Endothelial cell of umbilical vein (primary cell): ENCODE data around the gene XRN1. TPM values are rescaled to one million over a fixed set of nuclear protein-coding genes. Genes with fewer than 3 reads are reported as not detected.

Source experiments
- BruUV-seq: library from RNA; stranded (reverse); fragments of 400-500 nt; replicated peaks from 2 replicates; lab custom pipeline; 2021; lab: Mats Ljungman, UMichigan
- CTCF ChIA-PET: fragments of 300-600, 350-600 bp; sonication (Branson Sonifier 250); formaldehyde crosslinking; loops from one replicate; lab custom pipeline; 2021; ENCODE audit warnings: antibody characterized with exemption, inconsistent platforms; lab: Charles Lee
- POLR2A ChIA-PET: fragments of 300-600, 350-600 bp; sonication (Branson Sonifier 250); formaldehyde crosslinking; loops from one replicate; lab custom pipeline; 2021; ENCODE audit warnings: antibody characterized with exemption, inconsistent platforms; lab: Charles Lee
- DNase-seq: peaks from one replicate; pipeline ENCODE4 v3.0.0-alpha.2; 2011; ENCODE audit warnings: low read depth, low spot score
- FAIRE-seq: peaks from 2 replicates; lab custom pipeline; 2011; peaks lifted over from hg19 to GRCh38; lab: Jason Lieb, UNC
- H2AFZ ChIP-seq: 2 replicates; pipeline ENCODE4 v1.6.0; 2012; ENCODE audit warnings: low read depth, low read length, control low read depth, inconsistent platforms
- H3K27ac ChIP-seq: 2 replicates; pipeline ENCODE4 v1.5.1; 2011; ENCODE audit warnings: low read depth, mild to moderate bottlenecking, control low read depth, low read length, moderate library complexity; ENCODE audit not compliant: insufficient read depth
- H3K27me3 ChIP-seq, 2 experiments: 2 replicates each; pipeline versions ENCODE4 v1.6.0 to v1.6.1; 2011; ENCODE audit warnings: low read length in 2 of 2, mixed read lengths in 1 of 2; ENCODE audit not compliant: control insufficient read depth in 2 of 2, insufficient read depth in 2 of 2
- H3K36me3 ChIP-seq, 2 experiments: 2 replicates in 1 of 2; 3 replicates in 1 of 2; pipeline ENCODE4 v1.5.1; 2011; ENCODE audit warnings: low read length in 2 of 2, mild to moderate bottlenecking in 1 of 2, moderate library complexity in 1 of 2; ENCODE audit not compliant: control insufficient read depth in 2 of 2, insufficient read depth in 2 of 2; ENCODE audit errors: extremely low read depth in 1 of 2
- H3K4me1 ChIP-seq: 3 replicates; pipeline ENCODE4 v1.5.1; 2011; ENCODE audit warnings: mild to moderate bottlenecking, low read length; ENCODE audit not compliant: control insufficient read depth, insufficient read depth; ENCODE audit errors: extremely low read depth
- H3K4me2 ChIP-seq: 2 replicates; pipeline ENCODE4 v1.6.1; 2011; ENCODE audit warnings: low read length, control low read depth, mixed read lengths; ENCODE audit not compliant: insufficient read depth
- H3K4me3 ChIP-seq, 3 experiments: fragments of 200-600 bp in 1 of 3; sonication (generic), shearing (Covaris generic) in 1 of 3; replicated peaks in 1 of 3; 2 replicates each; pipeline ENCODE4 v1.5.1; 2011 to 2016; ENCODE audit warnings: control low read depth in 3 of 3, low read length in 3 of 3, mild to moderate bottlenecking in 2 of 3, inconsistent platforms in 1 of 3, low read depth in 1 of 3, moderate library complexity in 1 of 3; ENCODE audit not compliant: insufficient read depth in 1 of 3
- H3K79me2 ChIP-seq: 2 replicates; pipeline ENCODE4 v1.6.0; 2012; ENCODE audit warnings: low read length, inconsistent platforms; ENCODE audit not compliant: control insufficient read depth, insufficient read depth
- H3K9ac ChIP-seq: replicated peaks from 2 replicates; pipeline ENCODE3; 2011; ENCODE audit warnings: low read length, control low read depth; ENCODE audit not compliant: insufficient read depth; ENCODE audit errors: extremely low read depth
- H3K9me1 ChIP-seq: replicated peaks from 3 replicates; pipeline ENCODE4 v1.6.0; 2011; ENCODE audit warnings: mild to moderate bottlenecking, low read length; ENCODE audit not compliant: control insufficient read depth, insufficient read depth; ENCODE audit errors: extremely low read depth
- H3K9me3 ChIP-seq: replicated peaks from 2 replicates; pipeline ENCODE4 v1.5.1; 2012; ENCODE audit warnings: low read length, inconsistent platforms; ENCODE audit not compliant: control insufficient read depth, insufficient read depth
- H4K20me1 ChIP-seq: replicated peaks from 2 replicates; pipeline ENCODE3; 2011; ENCODE audit warnings: mild to moderate bottlenecking, low read length; ENCODE audit not compliant: control insufficient read depth, insufficient read depth; ENCODE audit errors: extremely low read depth
- CTCF ChIP-seq, 2 donors: IDR thresholded peaks; 1 replicate in 1 of 2; 2 replicates in 1 of 2; pipeline ENCODE4 v1.5.1; 2011; ENCODE audit warnings: low read length in 2 of 2, mild to moderate bottlenecking in 2 of 2, moderate library complexity in 2 of 2, control low read depth in 1 of 2, inconsistent platforms in 1 of 2, low read depth in 1 of 2; ENCODE audit not compliant: insufficient read depth in 1 of 2; ENCODE audit errors: extremely low read depth in 1 of 2
- EZH2 ChIP-seq: IDR thresholded peaks from 2 replicates; pipeline ENCODE4 v1.6.1; 2012; ENCODE audit warnings: borderline replicate concordance, low read depth, mild to moderate bottlenecking, moderate library complexity, low read length, inconsistent platforms; ENCODE audit not compliant: severe bottlenecking
- FOS ChIP-seq: IDR thresholded peaks from 2 replicates; pipeline ENCODE4 v1.6.1; 2011; ENCODE audit warnings: mild to moderate bottlenecking, low read length, moderate library complexity, borderline replicate concordance; ENCODE audit not compliant: insufficient read depth
- GATA2 ChIP-seq: IDR thresholded peaks from 2 replicates; pipeline ENCODE4 v1.7.0; 2011; ENCODE audit warnings: low read depth, mild to moderate bottlenecking, moderate library complexity, mixed read lengths, low read length; ENCODE audit not compliant: insufficient read length, insufficient read depth
- JUN ChIP-seq: IDR thresholded peaks from 2 replicates; pipeline ENCODE4 v1.6.1; 2011; ENCODE audit warnings: borderline replicate concordance, low read depth; ENCODE audit not compliant: insufficient read length, insufficient read depth
- MAX ChIP-seq: IDR thresholded peaks from 2 replicates; pipeline ENCODE4 v1.6.1; 2011; ENCODE audit not compliant: insufficient read depth, insufficient read length
- MYC ChIP-seq: IDR thresholded peaks from one replicate; pipeline ENCODE4 v1.6.1; 2011; ENCODE audit warnings: mild to moderate bottlenecking, low read depth, low read length
- POLR2A ChIP-seq: IDR thresholded peaks from 2 replicates; pipeline ENCODE4 v1.6.1; 2012; ENCODE audit warnings: low read depth, mild to moderate bottlenecking, control low read depth, low read length
- POLR2AphosphoS5 ChIP-seq: IDR thresholded peaks from 2 replicates; pipeline ENCODE4 v1.6.1; 2012; ENCODE audit warnings: low read depth, mild to moderate bottlenecking, control low read depth, low read length, moderate library complexity; ENCODE audit not compliant: insufficient read depth
- dilution Hi-C: fragments of 300-500 bp; cut with MboI; formaldehyde crosslinking; loops from one replicate; pipeline ENCODE4 v1.15.0; 2019; ENCODE audit warnings: low sequenced_read_pairs; ENCODE audit not compliant: extremely low pct_ligation_motif_present
- intact Hi-C: fragments of 100-400 bp; cut with micrococcal nuclease; formaldehyde crosslinking; loops from one replicate; pipeline ENCODE4 v1.10.0; 2022
- polyA plus RNA-seq, 4 experiments: library from polyadenylated mRNA; depleted of rRNA in 3 of 4; stranded (reverse) in 3 of 4; unstranded in 1 of 4; fragments of >200 nt; gene quantifications; 2 replicates each; pipeline versions ENCODE4 v1.2.1 to v1.2.3, GENCODE V29; 2011 to 2012; ENCODE audit warnings: missing spikeins in 1 of 4
- total RNA-seq: library from RNA; stranded (reverse); gene quantifications from 2 replicates; pipeline ENCODE4 v1.2.3, GENCODE V29; 2021

Gene XRN1
- total and polyA plus RNA-seq, 2 donors (not counting 3 experiments of a cell fraction or from before 2014, with no cell fraction given), result 4.4 to 40.0 TPM

- H3K4me2 ChIP-seq, result no peak overlapping the region
- DNase-seq (no peak), FAIRE-seq (no peak)
- no peak overlapping the region for H3K4me3 ChIP-seq
- no TSS peak for BruUV-seq
- no peak for TF ChIP-seq MYC
- no peak for TF ChIP-seq MAX
- TF ChIP-seq JUN, result no peak
- no peak for TF ChIP-seq POLR2AphosphoS5
- no peak for TF ChIP-seq GATA2
- TF ChIP-seq POLR2A, result no peak
- no peak for TF ChIP-seq FOS
- no peak for TF ChIP-seq CTCF (IDR thresholded peaks at IDR 0.05; ENCODE audit: extremely low read depth in 1 of 2, insufficient read depth in 1 of 2, low read depth in 1 of 2, low read length in 2 of 2)
- TF ChIP-seq EZH2, result no peak
- no peak overlapping the region for H3K9ac ChIP-seq
- H3K9me1 ChIP-seq, result no peaks in the 10 kb centered on the region
- ChIA-PET CTCF (interaction anchor here (1.1 to 1.3 kb wide), 2 partner anchors 27 to 175 kb away, joined by 3 read pairs; no protein-coding TSS in a partner anchor), POLR2A (no interaction called here)
- peaks cover 7 to 17% of the 10 kb centered on the region in 2 experiments for H3K36me3 ChIP-seq
- intact Hi-C loops, result no loop called here
- H3K27me3 ChIP-seq, result no peaks in the 10 kb centered on the region
- H4K20me1 ChIP-seq, result no peaks in the 10 kb centered on the region
- dilution Hi-C loops, result no loop called here
- H3K9me3 ChIP-seq, result no peaks in the 10 kb centered on the region
- no peak overlapping the region for H2AFZ ChIP-seq
- no peak overlapping the region for H3K27ac ChIP-seq
- H3K79me2 ChIP-seq, result no peaks in the 10 kb centered on the region
- H3K4me1 ChIP-seq, result peaks cover 12% of the 10 kb centered on the region
Measured at GRCh38 chr3:142355692-142356091, 92.1 kb downstream of the XRN1 start.
